Tongue (tissue), 2 donors: ENCODE data around the gene INPP5B. TPM values are rescaled to one million over a fixed set of nuclear protein-coding genes. Genes with fewer than 3 reads are reported as not detected.
A peak's percentile ranks its signal among the peaks of the same experiment; 100 is the strongest.
"Not testable (repeated sequence)": the region's sequence is repeated elsewhere in the genome, so short reads cannot be mapped to it uniquely, and the experiment has no call there.

Source experiments
- DNase-seq: peaks from one replicate; pipeline ENCODE4 v3.0.0-alpha.2; 2015
- total RNA-seq: library from RNA; depleted of rRNA; stranded (reverse); fragments of >200 nt; gene quantifications from one replicate; pipeline ENCODE4 v1.2.3, GENCODE V29; 2014

INPP5B gene
- total RNA-seq, result 19.7 TPM

- DNase-seq, result peak; percentile 92
These were observed at the start of gene INPP5B for GRCh38 chr1:37946703-37947360. INPP5B (minus strand) TSS chr1:37947053; CDS start chr1:37946308, 745 bp downstream.

- peak; percentile 98 for DNase-seq
These were observed 49.0 kb upstream of the INPP5B start for GRCh38 chr1:37995751-37996345.

GRCh38 chr1:37994886-37995566 lies 48.2 kb upstream of the INPP5B start:
- no peak for DNase-seq

GRCh38 chr1:37989361-37989930 lies 42.6 kb upstream of the INPP5B start:
- no peak for DNase-seq

- no peak for DNase-seq
These were observed 40.8 kb upstream of the INPP5B start for GRCh38 chr1:37987679-37988078.

GRCh38 chr1:37983546-37983945 lies 36.7 kb upstream of the INPP5B start:
- no peak for DNase-seq

- no peak for DNase-seq
These were observed 31.7 kb upstream of the INPP5B start for GRCh38 chr1:37978541-37978940.

- DNase-seq, result peak; percentile 36
These were observed 28.2 kb upstream of the INPP5B start for GRCh38 chr1:37975083-37975482.

- no peak for DNase-seq
These were observed 27.7 kb upstream of the INPP5B start for GRCh38 chr1:37974567-37974966.

GRCh38 chr1:37973684-37974083 lies 26.8 kb upstream of the INPP5B start:
- DNase-seq, result not testable (repeated sequence)

- DNase-seq, result peak; percentile 37
These were observed 18.4 kb upstream of the INPP5B start for GRCh38 chr1:37965301-37965700.

- not testable (repeated sequence) for DNase-seq
These were observed 17.3 kb upstream of the INPP5B start for GRCh38 chr1:37964106-37964505.

GRCh38 chr1:37958690-37959089 lies 11.8 kb upstream of the INPP5B start:
- no peak for DNase-seq

- DNase-seq, result no peak
These were observed 8.8 kb upstream of the INPP5B start for GRCh38 chr1:37955685-37956084.

GRCh38 chr1:37954316-37954971 lies 7.6 kb upstream of the INPP5B start:
- DNase-seq, result no peak

GRCh38 chr1:37952738-37953137 lies 5.9 kb upstream of the INPP5B start:
- no peak for DNase-seq

- no peak for DNase-seq
These were observed 5.2 kb upstream of the INPP5B start for GRCh38 chr1:37951783-37952624.

- DNase-seq, result no peak
These were observed 4.4 kb upstream of the INPP5B start for GRCh38 chr1:37951041-37951782.

- no peak for DNase-seq
These were observed 2.8 kb upstream of the INPP5B start for GRCh38 chr1:37949524-37950152.

GRCh38 chr1:37948841-37949240 lies 2.0 kb upstream of the INPP5B start:
- no peak for DNase-seq
